Endometrium (tissue), 2 donors: ENCODE data around the gene SCN11A.
"Not testable (repeated sequence)": the region's sequence is repeated elsewhere in the genome, so short reads cannot be mapped to it uniquely, and the experiment has no call there.

Source experiments
- FAIRE-seq: peaks from 2 replicates; lab custom pipeline; 2012; peaks lifted over from hg19 to GRCh38; lab: Jason Lieb, UNC
- donor health status: control.
- donor health status: control.

The SCN11A gene

DNA sequence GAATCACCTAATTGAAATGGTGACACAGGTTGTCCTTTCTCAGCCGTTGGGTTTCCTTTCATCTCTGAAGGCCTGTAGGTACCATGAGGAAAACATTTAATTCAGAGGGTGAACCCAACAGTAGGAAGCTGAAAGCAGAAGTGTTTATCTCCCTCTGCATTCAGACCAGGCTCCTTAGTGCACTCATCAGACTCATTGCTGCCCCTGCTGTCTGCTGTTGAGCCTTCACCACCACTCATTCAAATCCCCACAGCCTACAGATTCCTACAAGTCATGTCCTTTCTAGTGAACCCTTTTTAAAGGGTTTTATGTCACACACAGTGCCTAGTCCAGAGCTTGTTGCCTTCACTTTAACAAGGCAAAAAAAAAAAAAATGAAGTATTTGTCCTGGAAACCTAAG lies 13.5 kb upstream of the SCN11A start:
- FAIRE-seq: no peak

DNA sequence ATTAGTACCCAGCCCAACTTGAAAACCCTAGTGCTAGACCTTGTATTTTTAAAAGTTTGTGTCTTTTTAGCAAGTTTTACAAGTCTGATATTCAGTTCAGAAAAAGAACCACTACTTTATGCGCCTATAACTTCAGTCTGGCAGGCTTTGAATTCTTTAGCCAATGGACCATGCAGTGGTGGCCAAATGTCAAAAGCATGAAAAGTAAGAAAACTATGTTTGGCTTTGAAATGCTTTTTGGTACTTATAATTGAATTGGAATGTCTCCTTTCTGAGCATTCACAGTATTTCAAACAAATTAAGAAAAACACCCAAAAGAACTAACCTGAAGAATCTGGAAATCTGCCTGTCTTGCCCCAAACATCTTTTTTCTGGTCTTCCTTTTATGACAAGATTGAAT lies 12.9 kb upstream of the SCN11A start:
- FAIRE-seq: no peak

DNA sequence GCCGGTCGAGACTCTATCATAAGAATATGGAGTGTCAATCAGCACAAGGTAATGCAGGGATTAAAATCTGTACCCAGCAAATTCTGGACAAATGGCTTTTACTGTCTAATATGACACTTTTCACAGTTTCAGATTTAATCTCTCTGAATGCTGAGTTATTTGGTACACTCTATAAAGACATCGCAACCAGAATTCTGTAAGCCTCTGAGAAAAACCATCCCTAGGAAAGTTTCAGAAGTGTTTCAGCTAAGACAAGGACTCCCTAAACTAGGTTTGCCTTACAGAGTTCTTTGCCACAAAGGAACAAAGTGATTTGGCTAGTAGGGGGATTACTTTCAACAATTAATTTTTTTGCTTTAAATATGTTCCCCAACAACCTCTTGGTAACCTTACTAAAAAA lies 11.4 kb upstream of the SCN11A start:
- FAIRE-seq: no peak

DNA sequence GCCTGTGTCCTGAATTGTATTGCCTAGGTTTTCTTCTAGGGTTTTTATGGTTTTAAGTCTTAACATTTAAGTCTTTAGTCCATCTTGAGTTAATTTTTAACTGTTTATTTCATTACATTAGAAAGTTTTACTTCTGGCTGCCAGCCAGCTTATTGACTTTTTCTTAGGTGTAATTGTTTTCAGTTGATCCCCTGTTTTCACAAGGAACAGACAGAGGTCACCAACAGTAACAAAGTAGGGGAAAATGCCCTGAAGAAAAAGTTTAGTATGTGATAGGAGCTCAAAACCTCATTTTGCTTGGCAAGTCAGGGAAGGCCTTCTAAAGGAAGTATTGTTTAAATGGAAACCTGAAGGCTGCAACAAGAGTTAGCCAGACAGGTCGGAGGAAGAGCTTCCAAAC lies 10.4 kb upstream of the SCN11A start:
- FAIRE-seq: no peak

DNA sequence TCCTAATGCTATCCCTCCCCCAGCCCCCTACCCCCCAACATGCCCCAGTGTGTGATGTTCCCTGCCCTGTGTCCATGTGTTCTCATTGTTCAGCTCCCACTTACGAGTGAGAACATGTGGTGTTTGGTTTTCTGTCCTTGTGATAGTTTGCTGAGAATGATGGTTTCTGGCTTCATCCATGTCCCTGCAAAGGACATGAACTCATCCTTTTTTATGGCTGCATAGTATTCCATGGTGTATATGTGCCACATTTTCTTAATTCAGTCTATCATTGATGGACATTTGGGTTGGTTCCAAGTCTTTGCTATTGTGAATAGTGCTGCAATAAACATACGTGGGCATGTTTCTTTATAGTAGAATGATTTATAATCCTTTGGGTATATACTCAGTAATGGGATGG lies 9.5 kb upstream of the SCN11A start:
- FAIRE-seq: not testable (repeated sequence)

DNA sequence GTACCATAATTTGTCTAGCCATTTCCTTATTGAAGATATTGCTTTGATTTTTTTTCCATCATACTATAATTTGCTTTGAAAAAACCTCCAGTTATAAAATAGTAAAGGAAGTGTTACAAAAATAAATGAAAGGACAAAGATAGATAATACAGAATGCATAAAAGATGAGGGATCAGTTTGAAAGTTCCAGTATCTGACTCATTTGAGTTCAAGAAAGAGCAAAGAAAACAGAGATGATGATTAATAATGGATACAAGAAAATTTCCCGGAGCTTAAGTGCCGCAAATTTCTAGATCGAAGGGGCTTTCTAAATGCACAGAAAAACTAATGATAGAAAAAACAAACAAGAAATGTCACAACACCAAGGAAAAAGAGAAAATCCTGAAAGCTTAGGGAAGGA lies 4.4 kb upstream of the SCN11A start:
- no peak for FAIRE-seq

DNA sequence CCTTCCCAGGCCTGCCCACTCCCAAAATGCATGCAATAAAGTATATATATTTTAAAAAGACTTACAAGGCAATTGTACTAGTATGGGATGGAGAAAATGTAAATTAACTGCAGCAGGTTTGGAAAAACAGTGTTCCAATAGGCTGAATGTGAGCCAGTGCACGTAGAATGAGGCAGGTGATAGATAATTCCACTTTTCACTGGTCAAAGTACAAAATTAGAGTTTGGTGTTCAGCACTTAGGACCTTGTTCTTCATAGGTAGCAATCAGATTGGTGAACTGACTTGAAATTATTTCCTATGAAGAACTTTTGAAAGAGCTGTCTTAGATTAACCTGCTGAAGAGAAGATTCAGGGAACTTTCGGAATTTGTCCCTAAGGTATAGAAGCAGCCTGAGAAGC lies 2.0 kb upstream of the SCN11A start:
- FAIRE-seq: no peak

DNA sequence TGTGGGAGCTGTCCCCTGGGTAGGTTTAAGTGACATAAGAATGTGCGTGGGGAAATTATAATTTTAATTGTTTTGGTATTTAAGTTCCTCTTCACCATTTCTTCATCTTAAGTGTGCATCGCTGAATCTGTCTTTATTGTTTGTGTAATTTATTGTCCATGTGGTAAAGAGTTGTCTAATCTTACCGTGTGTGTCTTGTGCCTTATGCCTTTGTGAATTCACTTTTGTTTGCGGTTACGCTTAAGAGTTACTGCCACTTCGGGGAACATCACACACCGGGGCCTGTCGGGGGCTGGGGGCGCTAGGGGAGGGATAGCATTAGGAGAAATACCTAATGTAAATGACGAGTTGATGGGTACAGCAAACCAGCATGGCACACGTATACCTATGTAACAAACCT lies 839 bp upstream of the SCN11A start:
- no peak for FAIRE-seq

DNA sequence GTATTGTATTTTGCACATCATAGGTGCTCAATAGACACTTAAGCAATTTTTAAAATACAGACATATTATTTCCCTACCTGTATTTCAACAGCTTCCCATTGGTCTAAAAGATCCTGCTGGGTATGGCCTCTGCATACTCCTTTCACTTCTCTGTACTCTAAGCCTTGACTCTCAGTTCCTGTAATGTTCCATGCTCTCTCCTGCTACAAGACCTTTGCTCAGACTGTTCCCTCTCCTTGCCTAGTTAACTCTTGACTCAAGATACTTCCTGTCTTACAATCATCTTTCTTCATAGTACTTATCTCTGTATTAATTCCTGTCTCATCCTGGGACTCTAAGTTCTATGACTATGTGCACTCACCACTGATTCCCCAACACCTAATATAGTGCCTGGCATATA lies 1.7 kb downstream of the SCN11A start:
- FAIRE-seq: no peak

DNA sequence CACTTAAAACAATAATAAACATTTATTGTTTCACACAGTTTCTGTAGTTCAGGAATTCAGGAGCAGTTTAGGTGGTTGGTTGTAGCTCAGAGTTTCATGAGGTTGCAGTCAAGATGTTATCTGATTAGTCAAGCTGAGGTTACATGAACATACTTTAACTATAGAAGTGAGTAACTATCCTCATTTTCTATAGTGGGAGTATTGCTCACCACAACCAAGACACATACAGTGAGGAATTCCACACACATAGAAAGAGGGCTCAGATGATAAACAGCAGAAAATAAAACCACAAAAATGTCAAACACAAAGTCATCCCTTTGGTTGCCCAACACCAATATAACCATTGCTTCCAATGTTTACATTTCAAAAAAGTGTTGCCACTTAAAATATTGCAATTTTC lies 13.6 kb downstream of the SCN11A start:
- no peak for FAIRE-seq

DNA sequence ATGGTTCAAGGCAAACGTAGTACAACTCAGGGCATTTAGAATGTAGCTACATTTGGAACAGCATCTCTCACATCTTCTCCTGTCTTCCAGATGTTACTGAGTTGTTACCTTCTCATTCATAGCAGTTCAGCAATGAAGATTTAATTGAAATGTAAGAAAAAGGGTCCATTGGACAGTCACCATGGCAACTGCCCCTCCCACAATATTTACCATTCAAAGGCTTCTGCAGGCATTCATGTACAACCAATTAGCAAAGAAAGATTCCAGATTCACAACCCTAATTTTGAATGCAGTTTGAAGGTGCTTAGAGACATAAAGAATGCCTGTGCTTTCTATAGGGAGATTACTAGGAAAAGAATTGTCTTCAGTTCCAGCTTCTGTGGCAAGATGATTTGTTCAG lies 22.2 kb downstream of the SCN11A start:
- FAIRE-seq: no peak

DNA sequence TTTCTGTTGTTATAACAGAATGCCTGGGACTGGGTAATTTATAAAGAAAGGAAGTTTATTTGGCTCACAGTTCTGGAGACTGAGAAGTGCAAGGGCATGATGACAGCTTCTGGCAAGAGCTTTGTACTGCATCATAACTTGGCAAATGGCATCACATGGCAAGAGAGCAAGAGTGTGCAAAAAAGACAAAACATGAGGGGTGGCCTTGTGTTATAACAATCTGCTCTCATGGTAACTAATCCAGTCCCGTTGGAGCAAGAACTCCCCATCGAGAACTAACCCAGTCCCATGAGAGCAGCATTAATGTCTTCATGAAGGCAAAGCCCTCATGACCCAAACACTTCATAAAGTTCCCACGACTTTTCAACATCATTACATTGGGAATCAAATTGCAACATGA lies 23.2 kb downstream of the SCN11A start:
- FAIRE-seq: no peak

DNA sequence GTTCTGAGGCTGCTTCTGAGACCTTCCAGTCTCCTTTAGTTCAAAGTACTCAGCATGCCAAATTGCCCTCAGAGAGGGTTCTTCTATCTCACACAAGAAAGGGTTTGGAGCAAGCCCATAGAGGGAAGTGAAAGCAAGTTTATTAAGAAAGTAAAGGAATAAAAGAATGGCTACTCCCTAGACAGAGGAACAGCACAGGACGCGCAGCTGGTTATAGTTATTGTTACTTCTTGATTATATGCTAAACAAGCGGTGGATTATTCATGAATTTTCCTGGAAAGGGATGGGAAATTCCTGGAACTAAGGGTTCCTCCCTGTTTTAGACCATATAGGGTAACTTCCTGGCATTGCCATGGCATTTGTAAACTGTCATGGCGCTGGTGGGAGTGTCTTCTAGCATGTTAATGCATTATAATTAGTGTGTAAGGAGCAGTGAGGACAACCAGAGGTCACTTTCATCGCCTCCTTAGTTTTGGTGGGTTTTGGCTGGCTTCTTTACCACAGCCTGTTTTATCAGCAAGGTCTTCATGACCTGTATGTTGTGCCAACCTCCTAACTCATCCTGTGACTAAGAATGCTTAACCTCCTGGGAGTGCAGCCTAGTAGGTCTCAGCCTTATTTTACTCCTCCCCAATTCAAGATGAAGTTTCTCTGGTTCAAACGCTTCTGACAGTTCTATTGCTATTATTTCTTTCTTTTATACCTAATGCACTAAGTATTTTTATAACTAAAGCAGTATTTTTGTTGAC lies 26.3 kb downstream of the SCN11A start:
- no peak for FAIRE-seq

DNA sequence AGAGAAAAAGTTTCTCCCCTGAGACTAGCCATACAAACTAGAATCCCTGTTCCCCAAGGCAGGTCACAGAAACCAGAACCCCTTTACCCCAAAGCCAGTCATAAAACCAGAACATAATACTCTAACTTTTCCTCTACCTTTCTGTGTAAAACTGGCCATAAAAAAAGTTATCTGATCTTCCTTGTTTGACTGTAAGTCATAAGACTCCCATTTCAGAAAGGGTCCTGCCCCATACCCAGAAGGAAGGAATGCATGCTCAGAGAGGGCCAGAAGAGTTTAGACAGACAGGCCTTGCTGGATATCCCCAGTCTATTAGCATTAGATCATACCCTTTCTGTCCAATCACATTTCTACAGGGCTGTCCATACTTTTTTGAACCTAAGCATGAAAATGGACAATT lies 27.2 kb downstream of the SCN11A start:
- no peak for FAIRE-seq

DNA sequence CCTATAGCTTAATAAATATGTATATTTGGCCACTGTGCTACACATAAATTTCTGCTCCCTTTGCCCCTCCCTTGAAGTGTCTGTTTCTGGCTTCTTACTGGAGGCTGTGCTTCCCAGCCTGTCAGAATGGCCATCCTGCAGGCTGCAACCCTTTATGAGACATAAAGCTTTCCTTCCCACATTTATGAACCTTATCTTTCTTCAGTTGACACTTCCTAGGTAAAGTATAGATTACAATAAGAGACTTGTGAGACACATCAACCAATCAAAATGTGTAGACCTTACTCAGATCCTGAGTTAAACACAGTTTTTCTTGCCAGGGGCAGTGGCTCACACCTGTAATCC lies 29.5 kb downstream of the SCN11A start:
- FAIRE-seq: no peak

DNA sequence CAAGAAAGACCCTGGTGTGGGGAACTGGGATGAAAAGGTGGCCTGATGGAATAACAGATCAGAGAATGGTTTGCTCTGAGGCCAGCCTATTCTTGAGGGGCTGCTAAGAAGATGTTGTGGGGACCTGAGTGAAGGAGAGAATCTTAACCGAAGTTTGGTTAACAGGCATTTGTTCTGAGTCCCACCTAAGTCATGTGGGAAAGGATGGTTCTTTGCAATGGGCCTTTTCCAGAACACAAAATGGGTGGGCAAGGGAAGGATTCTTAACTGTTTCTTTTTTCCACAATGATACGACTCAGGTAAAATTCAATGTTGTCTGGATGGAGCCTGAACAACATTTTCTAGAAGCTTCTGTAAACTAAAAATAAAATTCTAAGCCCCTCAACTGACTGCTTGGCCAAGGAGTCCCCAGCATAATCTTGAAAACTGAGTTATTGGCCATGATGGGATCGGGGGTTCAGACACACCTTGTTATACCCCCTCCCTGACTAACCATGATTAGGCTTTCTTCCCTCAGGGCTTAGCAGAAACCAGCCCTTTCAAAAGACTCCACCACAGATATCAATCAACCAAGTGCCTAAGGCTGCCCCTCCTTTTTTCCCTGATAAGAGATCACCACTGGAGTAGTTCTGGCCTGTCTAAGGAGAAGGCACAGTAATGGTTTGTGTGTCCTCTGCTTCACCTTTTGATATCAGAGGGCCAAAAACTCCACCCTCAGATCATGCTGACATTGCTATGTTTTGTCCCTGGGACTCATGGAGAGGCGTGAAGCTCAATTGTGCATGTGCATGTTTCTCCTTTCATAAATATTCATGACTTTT lies 30.1 kb downstream of the SCN11A start:
- no peak for FAIRE-seq

DNA sequence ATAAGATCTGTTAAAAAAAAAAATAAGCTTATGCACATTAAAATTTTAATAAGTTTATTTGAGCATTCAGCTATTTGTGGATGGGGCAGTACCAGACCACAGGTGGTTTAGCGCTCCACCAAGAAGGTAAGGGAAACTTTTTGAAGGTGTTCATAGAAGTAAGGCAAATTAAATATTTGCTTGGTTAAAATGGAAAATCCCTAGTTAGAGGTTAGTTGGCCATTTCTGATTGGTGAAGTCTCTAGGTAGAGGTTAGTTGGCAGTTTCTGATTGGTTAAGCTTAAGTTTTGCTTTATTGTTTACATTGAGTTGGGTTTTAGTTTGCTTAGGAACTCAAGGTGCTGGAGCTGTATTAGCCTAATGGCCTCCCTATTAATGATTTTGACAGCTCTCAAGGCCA lies 30.7 kb downstream of the SCN11A start:
- FAIRE-seq: no peak

DNA sequence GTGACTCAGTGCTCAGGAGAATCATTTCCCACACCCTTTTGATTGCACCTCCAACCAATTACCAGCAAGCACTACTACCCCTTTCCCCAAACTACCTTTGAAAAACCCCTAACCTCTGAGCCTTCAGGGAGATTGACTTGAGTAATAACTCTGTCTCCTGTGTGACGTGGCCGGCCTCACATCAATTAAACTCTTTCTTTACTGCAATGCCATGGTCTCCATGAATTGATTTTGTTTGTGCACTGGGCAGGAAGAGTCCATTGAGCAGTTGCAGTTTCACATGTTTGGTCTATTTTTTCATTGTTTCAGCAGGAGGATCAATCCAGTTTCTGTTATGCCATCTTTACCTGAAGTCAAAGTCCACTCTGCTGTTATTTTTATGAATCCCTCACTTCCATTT lies 32.4 kb downstream of the SCN11A start:
- FAIRE-seq: no peak

DNA sequence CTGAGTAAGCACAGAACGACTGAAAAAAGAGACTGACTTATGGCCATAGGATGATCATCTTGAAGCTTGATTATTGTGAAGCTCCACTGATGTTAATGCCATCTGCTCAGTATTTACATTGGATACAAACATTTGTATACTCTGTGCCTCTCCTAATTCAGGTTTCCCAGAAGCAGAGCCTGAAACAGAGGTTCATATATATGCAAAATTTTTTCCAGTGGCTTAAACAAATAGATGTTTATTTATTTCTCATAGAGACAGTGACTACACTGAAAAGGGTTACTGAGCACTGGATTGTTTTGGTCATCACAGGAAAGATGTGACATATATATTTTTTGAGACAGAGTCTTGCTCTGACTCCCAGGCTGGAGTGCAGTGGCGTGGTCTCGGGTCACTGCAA lies 36.3 kb downstream of the SCN11A start:
- no peak for FAIRE-seq

DNA sequence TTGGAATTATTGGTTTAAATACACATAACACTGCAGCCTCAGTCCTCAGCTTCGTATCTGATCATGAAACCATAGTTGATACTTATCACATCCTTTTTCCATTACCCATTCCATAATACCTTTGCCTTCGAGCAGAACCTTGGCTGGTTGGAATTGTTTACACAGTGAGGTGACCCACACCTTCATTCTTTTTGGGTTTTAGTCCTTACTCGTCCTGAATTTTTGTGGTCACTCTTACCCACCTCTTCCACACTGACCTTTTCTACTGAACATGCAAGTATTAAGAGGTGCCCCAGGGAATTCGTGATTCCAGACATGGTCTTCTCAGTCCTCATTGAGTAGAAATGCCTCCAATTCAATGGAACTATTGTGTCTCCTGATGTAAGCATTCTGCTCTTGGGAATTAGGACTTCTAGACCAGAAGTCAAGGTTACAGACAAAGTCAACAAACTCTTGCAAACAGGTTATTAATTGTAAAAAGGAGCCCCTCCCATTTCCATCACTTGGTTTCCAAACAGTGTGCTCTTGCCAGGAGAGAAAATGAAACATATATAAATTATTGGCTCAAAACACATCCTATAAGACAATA lies 37.7 kb downstream of the SCN11A start:
- FAIRE-seq: no peak

DNA sequence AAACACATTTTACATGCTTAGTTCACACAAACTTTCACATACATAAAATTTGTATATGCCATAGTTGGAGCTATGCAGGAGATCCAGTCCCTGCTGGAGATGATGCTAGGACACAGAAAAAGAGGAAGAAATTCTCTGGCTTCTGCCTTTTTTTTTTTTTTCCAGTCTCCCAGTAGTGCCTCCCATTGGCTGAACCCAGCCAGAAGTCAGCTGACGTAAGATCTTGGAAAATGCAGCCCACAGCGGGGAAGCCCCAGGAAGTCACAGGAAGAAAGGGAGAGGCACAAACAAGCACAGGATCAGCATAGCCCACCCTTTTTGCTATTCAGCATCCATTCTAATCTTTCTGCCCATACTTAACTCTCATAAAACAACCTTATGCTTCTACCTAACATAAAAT lies 38.5 kb downstream of the SCN11A start:
- FAIRE-seq: no peak

DNA sequence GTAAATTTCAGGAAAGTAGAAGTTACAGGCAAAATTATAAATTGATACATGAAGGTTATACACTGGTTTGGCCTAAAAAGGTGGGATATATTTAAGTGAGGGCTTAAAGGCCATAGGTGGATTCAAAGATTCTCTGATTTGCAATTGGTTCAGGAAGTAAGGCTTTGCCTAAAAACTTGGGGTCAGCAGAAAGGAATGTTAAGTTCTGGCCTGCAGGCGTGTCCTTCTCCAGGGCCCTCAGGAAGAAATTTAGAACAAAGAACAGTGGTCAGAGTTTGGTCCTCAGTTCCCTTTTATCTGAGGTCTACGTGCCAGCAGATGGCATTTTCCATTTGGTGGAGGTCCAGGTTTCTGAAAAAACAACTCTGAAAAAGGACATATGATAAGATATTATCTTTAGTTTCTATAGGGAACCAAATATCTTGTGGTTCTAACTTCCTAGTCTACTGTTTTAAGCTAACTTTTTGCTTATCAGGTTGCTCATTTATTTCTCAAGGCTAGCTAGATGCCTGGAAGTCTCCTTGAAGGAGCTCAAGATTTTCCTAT lies 40.5 kb downstream of the SCN11A start:
- no peak for FAIRE-seq

DNA sequence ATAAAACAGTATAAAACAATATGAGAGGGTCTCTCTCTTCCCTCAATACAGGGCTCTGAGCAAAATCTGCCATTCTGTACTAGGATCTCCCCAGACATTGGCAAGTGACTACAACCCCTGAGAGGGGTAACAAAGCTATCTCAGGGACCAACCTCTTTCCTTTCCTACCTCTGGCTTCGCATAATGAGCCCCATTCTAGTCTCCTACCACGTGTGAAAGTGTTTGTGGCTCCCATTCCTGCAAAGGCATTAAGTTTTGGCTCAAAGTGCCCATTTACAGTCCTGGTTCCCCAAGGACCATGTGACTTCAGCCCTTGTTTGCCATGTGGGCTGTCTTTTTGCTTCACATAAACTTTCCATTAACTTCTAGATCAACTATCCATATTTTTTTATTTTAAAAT lies 46.4 kb downstream of the SCN11A start:
- FAIRE-seq: no peak
